ENCODE results near the gene PTPN20.

GRCh38 chr10:46995234-46995633 is 84.0 kb downstream of the PTPN20 start:
- no peak for TF ChIP-seq TAF1 (IDR thresholded peaks at IDR 0.05; ENCODE audit: low read depth, low read length)
- no peak for TF ChIP-seq POLR2AphosphoS5 (IDR thresholded peaks at IDR 0.05; ENCODE audit: low read depth, low read length)
- TF ChIP-seq POLR2A (IDR thresholded peaks at IDR 0.05; ENCODE audit: low read depth, low read length), result no peak

Measured in GM12891 (cell line).